Panc1 (cell line): ENCODE results near the gene ARF4. TPM values are rescaled to one million over a fixed set of nuclear protein-coding genes. Genes with fewer than 3 reads are reported as not detected.

ENCODE experiments used
- ATAC-seq: fragments of 200-7000 bp; cut with Tn5 transposase; 2 replicates; pipeline ENCODE4 v1.9.1; 2020; ENCODE audit warnings: mild to moderate bottlenecking, moderate library complexity
- Bru-seq: library from RNA; stranded (reverse); fragments of 400-500 nt; gene quantifications from one replicate; lab custom pipeline; 2021; lab: Mats Ljungman, UMichigan
- BruChase-seq, 2 experiments: library from RNA; stranded (reverse); fragments of 400-500 nt; gene quantifications; one replicate each; lab custom pipeline; 2021; lab: Mats Ljungman, UMichigan
- BruUV-seq: library from RNA; stranded (reverse); fragments of 400-500 nt; replicated peaks from 2 replicates; lab custom pipeline; 2021; lab: Mats Ljungman, UMichigan
- CTCF ChIA-PET: fragments of 300-600 bp; sonication (Branson Sonifier 250); formaldehyde crosslinking; loops from one replicate; lab custom pipeline; 2022; ENCODE audit warnings: antibody characterized with exemption; lab: Charles Lee
- POLR2A ChIA-PET: fragments of 300-600 bp; sonication (Branson Sonifier 250); formaldehyde crosslinking; loops from one replicate; lab custom pipeline; 2022; ENCODE audit warnings: antibody characterized with exemption; lab: Charles Lee
- DNase-seq: peaks from one replicate; pipeline ENCODE4 v3.0.0-alpha.2; 2010; ENCODE audit warnings: low read depth, low spot score
- H3K27ac ChIP-seq: 2 replicates; pipeline ENCODE4 v1.5.1; 2011; ENCODE audit warnings: mild to moderate bottlenecking, low read length, inconsistent platforms
- H3K27me3 ChIP-seq: fragments of 200-500 bp; sonication (Bioruptor generic); 2 replicates; pipeline ENCODE4 v1.6.0; 2014; ENCODE audit warnings: low read length, inconsistent platforms; ENCODE audit not compliant: control insufficient read depth, insufficient read depth
- H3K36me3 ChIP-seq: fragments of 200-500 bp; sonication (Bioruptor generic); 2 replicates; pipeline ENCODE4 v1.5.1; 2014; ENCODE audit warnings: inconsistent platforms, mild to moderate bottlenecking, low read length, moderate library complexity; ENCODE audit not compliant: control insufficient read depth, insufficient read depth
- H3K4me1 ChIP-seq: 2 replicates; pipeline ENCODE4 v1.5.1; 2011; ENCODE audit warnings: inconsistent platforms, mild to moderate bottlenecking, low read length, moderate library complexity; ENCODE audit not compliant: control insufficient read depth, insufficient read depth
- H3K4me3 ChIP-seq, 2 experiments: 2 replicates each; pipeline ENCODE4 v1.5.1; 2011 to 2012; ENCODE audit warnings: low read depth in 2 of 2, low read length in 2 of 2, mild to moderate bottlenecking in 2 of 2, inconsistent platforms in 1 of 2, moderate library complexity in 1 of 2
- H3K9me3 ChIP-seq: fragments of 200-500 bp; sonication (Bioruptor generic); 2 replicates; pipeline ENCODE4 v1.5.1; 2014; ENCODE audit warnings: low read depth, mild to moderate bottlenecking, inconsistent platforms, low read length, moderate library complexity; ENCODE audit not compliant: control insufficient read depth, insufficient read depth
- POLR2AphosphoS5 ChIP-seq: IDR thresholded peaks from 2 replicates; pipeline ENCODE4 v1.6.1; 2012; ENCODE audit warnings: mild to moderate bottlenecking, low read depth, low read length, moderate library complexity
- SIN3A ChIP-seq: IDR thresholded peaks from 2 replicates; pipeline ENCODE4 v1.6.1; 2012; ENCODE audit warnings: low read depth, mild to moderate bottlenecking, low read length, moderate library complexity, borderline replicate concordance; ENCODE audit not compliant: insufficient read depth
- TCF7L2 ChIP-seq: IDR thresholded peaks from 2 replicates; pipeline ENCODE4 v1.6.1; 2011; ENCODE audit warnings: mild to moderate bottlenecking, low read depth, low read length, inconsistent platforms
- in situ Hi-C: cut with HindIII; loops from 2 replicates; pipeline ENCODE4 v1.10.0; 2016; ENCODE audit warnings: low sequenced_read_pairs, low pct_unique_long_range_greater_than_20kb
- intact Hi-C: fragments of 100-400 bp; cut with micrococcal nuclease; formaldehyde crosslinking; loops from one replicate; pipeline ENCODE4 v1.10.0; 2022; ENCODE audit not compliant: unreplicated experiment
- long read RNA-seq: library from polyadenylated mRNA; unstranded; transcript quantifications from one replicate; pipeline ENCODE4 v2.0.0, GENCODE V29; 2021; ENCODE audit not compliant: unreplicated experiment
- polyA plus RNA-seq: library from polyadenylated mRNA; unstranded; fragments of >200 nt; gene quantifications from one replicate; pipeline ENCODE4 v1.2.1, GENCODE V29; 2012; ENCODE audit warnings: missing spikeins; ENCODE audit not compliant: insufficient read length
- total RNA-seq: library from RNA; stranded (reverse); gene quantifications from one replicate; pipeline ENCODE4 v1.2.1, GENCODE V29; 2021; ENCODE audit not compliant: unreplicated experiment
- TF ChIP-seq, protein P1 (sequence below), 2 experiments: IDR thresholded peaks; 2 replicates each; pipeline ENCODE4 v1.6.1; 2011 to 2012; ENCODE audit warnings: low read depth in 2 of 2, control low read depth in 1 of 2, low read length in 1 of 2, mild to moderate bottlenecking in 1 of 2, moderate library complexity in 1 of 2; ENCODE audit not compliant: insufficient read depth in 1 of 2
- TF ChIP-seq, protein P2 (sequence below): fragments of 450-650 bp; IDR thresholded peaks from 2 replicates; pipeline ENCODE4 v1.5.1; 2017; ENCODE audit warnings: mild to moderate bottlenecking

Gene ARF4
- 126 TPM for total RNA-seq
- 140 TPM for polyA plus RNA-seq
- percentile 92 among the genes with signal in this experiment for Bru-seq, nascent RNA
- percentile 91 among the genes with signal in this experiment for BruChase-seq, experiment 1, labeled RNA remaining after a 2-hour chase
- percentile 96 among the genes with signal in this experiment for BruChase-seq, experiment 2, labeled RNA remaining after a 6-hour chase
- long read RNA-seq, transcript ARF4-201 (6 exons, 1,660 nt): major isoform, 127 of 132 reads
- long read RNA-seq, partial matches to known transcripts: 1 of 132 reads
- long read RNA-seq, other reads (novel, unspliced or antisense): 4 of 132 reads

DNA sequence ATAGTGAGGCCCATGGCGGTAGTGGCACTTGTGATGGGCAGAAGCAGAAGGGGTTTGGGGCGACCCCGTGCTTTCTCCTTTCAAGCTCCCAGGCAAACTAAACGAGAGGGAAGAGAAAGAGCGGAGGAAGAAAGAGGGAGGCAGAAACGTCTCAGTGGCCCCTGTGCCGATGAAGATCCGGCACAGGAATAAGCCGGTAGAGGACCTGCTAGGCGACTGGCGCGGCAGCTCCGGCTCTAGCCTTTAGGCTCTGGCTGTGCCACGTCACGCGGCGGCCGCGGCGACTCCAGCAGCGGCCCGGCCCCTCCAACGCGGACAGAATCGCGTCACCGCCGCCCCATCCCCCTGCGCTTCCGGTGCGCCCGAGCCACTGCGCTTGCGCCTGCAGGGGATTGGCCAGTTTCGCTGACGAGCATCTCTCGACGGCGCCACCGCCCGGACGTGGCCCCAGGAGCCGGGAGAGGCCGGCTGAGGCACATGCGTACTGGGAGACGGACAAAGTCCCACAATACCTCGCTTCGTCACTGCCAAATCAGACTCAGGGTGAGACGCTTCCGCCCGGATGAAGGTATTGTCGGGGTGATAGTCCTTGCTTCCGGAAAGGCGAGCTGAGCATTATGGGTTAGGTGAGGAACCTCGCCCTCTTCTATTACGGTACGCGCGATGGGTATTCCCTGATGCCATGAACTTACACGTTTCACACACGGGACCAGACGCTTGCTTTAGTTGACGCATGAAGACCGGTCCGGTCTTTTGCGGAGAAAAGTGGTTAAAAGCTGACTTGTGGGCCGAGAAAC, at the start of gene ARF4:
Gene ARF4, minus strand, starts transcription at position 218 of the 797 bp plus-strand sequence. Its CDS starts 204 bp downstream, at position 14.
- H3K4me1 ChIP-seq: peaks cover 11% of the 10 kb centered on the region
- H3K36me3 ChIP-seq: peaks cover 13% of the 10 kb centered on the region
- intact Hi-C loops (no loop called here), in situ Hi-C loops (no loop called here)
- ChIA-PET POLR2A (interaction anchor here (0.5 to 0.7 kb wide), 2 partner anchors 368 to 432 kb away, joined by 3 to 4 read pairs; no protein-coding TSS in a partner anchor), CTCF (interaction anchor here (0.6 kb wide), 1 partner anchor 489 kb away, joined by 15 read pairs; no protein-coding TSS in a partner anchor)
- H3K27ac ChIP-seq: peak within 1 kb of the TSS; percentile 97
- peak; percentile 39; the same call in 1 of the 2 replicates for TF ChIP-seq SIN3A
- TF ChIP-seq TCF7L2: no peak
- TF ChIP-seq POLR2AphosphoS5: peak; percentile 86
- TF ChIP-seq, protein P1, sequence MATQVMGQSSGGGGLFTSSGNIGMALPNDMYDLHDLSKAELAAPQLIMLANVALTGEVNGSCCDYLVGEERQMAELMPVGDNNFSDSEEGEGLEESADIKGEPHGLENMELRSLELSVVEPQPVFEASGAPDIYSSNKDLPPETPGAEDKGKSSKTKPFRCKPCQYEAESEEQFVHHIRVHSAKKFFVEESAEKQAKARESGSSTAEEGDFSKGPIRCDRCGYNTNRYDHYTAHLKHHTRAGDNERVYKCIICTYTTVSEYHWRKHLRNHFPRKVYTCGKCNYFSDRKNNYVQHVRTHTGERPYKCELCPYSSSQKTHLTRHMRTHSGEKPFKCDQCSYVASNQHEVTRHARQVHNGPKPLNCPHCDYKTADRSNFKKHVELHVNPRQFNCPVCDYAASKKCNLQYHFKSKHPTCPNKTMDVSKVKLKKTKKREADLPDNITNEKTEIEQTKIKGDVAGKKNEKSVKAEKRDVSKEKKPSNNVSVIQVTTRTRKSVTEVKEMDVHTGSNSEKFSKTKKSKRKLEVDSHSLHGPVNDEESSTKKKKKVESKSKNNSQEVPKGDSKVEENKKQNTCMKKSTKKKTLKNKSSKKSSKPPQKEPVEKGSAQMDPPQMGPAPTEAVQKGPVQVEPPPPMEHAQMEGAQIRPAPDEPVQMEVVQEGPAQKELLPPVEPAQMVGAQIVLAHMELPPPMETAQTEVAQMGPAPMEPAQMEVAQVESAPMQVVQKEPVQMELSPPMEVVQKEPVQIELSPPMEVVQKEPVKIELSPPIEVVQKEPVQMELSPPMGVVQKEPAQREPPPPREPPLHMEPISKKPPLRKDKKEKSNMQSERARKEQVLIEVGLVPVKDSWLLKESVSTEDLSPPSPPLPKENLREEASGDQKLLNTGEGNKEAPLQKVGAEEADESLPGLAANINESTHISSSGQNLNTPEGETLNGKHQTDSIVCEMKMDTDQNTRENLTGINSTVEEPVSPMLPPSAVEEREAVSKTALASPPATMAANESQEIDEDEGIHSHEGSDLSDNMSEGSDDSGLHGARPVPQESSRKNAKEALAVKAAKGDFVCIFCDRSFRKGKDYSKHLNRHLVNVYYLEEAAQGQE (IDR thresholded peaks at IDR 0.05; ENCODE audit: insufficient read depth in 1 of 2, low read depth in 2 of 2, low read length in 1 of 2): peak in 1 of 2 experiments; percentile 14; a peak in 1 of 4 replicates
- H3K4me3 ChIP-seq: peak within 1 kb of the TSS; percentile 94 to 96
- DNase-seq (peak; percentile 94), ATAC-seq (peak; percentile 96)
- H3K27me3 ChIP-seq: no peaks in the 10 kb centered on the region
- no TSS peak for BruUV-seq
- H3K9me3 ChIP-seq: no peaks in the 10 kb centered on the region

DNA sequence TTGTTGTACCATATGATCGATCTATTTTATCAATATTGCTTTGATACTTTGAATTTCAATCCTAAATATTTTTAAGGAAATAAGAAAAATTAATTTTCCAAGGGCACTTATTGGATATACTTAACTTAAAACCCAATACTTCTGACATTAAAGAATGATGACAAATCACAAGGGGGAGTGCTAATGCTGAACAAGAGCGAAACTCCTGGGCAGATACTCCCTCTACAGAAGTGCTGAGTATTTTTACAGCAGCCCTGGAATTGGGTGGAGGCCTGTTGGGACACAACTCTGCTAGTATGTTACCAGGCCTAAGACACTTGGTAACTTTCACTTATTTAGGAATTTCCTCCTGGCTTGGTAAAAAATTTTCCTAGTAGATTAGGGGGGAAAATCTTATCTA, 49.6 kb upstream of the ARF4 start:
- no TSS peak for BruUV-seq
- H3K27me3 ChIP-seq: no peaks in the 10 kb centered on the region

More for the DNA sequence above, 49.6 kb upstream of the ARF4 start:
- ATAC-seq (no peak), DNase-seq (no peak)
- in situ Hi-C loops: no loop called here
- Histone ChIP-seq H3K36me3 (no peaks in the 10 kb centered on the region; the same call in 1 of the 2 replicates), H3K27ac (no peak overlapping the region), H3K4me3 (no peak overlapping the region), H3K4me1 (no peaks in the 10 kb centered on the region), H3K9me3 (no peaks in the 10 kb centered on the region)
- ChIA-PET CTCF (no interaction called here), POLR2A (no interaction called here)
- intact Hi-C loops: no loop called here
- TF ChIP-seq TCF7L2 (no peak), SIN3A (no peak), POLR2AphosphoS5 (no peak)
- TF ChIP-seq, protein P1 (IDR thresholded peaks at IDR 0.05; ENCODE audit: insufficient read depth in 1 of 2, low read depth in 2 of 2, low read length in 1 of 2): no peak
- TF ChIP-seq, protein P2, sequence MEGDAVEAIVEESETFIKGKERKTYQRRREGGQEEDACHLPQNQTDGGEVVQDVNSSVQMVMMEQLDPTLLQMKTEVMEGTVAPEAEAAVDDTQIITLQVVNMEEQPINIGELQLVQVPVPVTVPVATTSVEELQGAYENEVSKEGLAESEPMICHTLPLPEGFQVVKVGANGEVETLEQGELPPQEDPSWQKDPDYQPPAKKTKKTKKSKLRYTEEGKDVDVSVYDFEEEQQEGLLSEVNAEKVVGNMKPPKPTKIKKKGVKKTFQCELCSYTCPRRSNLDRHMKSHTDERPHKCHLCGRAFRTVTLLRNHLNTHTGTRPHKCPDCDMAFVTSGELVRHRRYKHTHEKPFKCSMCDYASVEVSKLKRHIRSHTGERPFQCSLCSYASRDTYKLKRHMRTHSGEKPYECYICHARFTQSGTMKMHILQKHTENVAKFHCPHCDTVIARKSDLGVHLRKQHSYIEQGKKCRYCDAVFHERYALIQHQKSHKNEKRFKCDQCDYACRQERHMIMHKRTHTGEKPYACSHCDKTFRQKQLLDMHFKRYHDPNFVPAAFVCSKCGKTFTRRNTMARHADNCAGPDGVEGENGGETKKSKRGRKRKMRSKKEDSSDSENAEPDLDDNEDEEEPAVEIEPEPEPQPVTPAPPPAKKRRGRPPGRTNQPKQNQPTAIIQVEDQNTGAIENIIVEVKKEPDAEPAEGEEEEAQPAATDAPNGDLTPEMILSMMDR: no peak
